Mesodermal cell (in vitro differentiated cells): ENCODE measurements around the gene FAM222B.
A peak's percentile ranks its signal among the peaks of the same experiment; 100 is the strongest.

Experiments used
- H3K27ac ChIP-seq: 2 replicates; pipeline ENCODE4 v1.7.0; 2013; ENCODE audit warnings: mild to moderate bottlenecking, low read depth, low read length, moderate library complexity; ENCODE audit not compliant: severe bottlenecking
- H3K36me3 ChIP-seq: 2 replicates; pipeline ENCODE4 v1.7.1; 2013; ENCODE audit warnings: mild to moderate bottlenecking, low read length, moderate library complexity; ENCODE audit not compliant: control insufficient read depth, insufficient read depth
- H3K4me1 ChIP-seq: one replicate; pipeline ENCODE4 v1.7.1; 2013; ENCODE audit warnings: mild to moderate bottlenecking, low read length; ENCODE audit not compliant: insufficient read depth, control insufficient read depth, poor library complexity, severe bottlenecking
- H3K4me3 ChIP-seq: 2 replicates; pipeline ENCODE4 v1.7.0; 2013; ENCODE audit warnings: low read length, control low read depth, mild to moderate bottlenecking; ENCODE audit not compliant: insufficient read depth, poor library complexity, severe bottlenecking; ENCODE audit errors: extremely low read depth
- H3K9me3 ChIP-seq: 2 replicates; pipeline ENCODE4 v1.7.1; 2013; ENCODE audit warnings: mild to moderate bottlenecking, low read length, moderate library complexity; ENCODE audit not compliant: control insufficient read depth
- WGBS, 2 experiments: methylation state at CpG; one replicate each; pipeline ENCODE4 v1.1.5; 2013; ENCODE audit warnings: missing lambda C conversion rate in 2 of 2; ENCODE audit not compliant: insufficient coverage in 2 of 2; 5-methylcytosine and 5-hydroxymethylcytosine counted together

FAM222B gene

DNA sequence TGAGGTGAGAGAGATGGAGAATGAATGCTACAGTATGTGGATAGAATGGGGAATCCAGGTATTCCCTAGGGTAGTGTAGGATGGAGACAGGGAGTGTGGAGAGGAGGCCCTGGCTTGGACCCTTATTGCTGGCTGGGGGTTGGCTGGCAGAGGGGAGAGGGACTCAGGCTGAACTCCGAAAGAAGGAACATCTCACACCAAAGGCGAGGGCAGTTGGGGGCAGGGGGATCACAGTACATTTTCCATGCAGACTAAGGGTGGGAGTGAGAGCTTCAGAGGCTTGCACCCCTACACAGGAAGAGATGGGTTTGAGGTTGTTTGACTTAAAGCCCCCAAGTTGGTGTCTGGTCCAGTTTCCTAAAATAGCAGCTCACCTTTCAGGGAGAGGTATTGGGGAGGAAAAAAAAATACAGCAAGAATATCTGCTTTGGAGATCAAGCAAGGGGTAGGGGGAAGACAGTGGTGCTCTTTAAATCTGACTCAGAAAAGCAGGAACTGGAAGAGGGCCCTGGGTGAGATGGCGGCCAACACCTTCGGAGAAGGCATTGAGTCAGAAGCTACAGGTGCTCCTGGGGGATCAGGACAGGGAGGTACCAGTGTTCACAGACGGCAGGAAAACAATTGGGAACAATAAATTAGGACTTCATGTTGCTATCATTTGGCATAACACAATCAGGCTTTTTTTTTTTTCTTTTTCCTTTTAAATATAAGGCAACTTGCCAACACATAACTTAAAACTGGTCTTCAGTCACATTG is 86.4 kb downstream of the FAM222B start:
- Histone ChIP-seq H3K4me1 (peaks cover 10% of the 10 kb centered on the region), H3K27ac (no peak overlapping the region), H3K4me3 (no peak overlapping the region), H3K9me3 (no peaks in the 10 kb centered on the region), H3K36me3 (peaks cover 67% of the 10 kb centered on the region)
- 89 to 93% methylated on average over 2 to 3 of the region's 5 CpGs for WGBS, 2 experiments

DNA sequence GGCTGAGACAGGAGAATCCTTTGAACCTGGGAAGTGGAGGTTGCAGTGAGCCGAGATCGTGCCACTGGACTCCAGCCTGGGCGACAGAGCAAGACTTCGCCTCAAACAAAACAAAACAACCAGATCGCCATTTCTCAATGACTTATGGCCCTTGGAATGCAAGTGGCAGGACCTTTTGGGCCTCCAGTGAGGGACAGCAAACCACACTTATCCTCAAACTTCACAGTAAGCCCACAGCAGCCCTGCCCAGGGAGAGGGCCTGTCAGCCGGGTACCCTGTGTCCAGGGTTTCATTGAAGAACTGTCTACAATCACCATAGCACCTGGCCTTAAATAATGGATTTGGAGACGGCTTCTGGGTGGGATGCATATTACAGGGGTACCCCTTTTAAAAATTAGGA is 87.1 kb downstream of the FAM222B start:
- H3K27ac ChIP-seq, result no peak overlapping the region
- peaks cover 10% of the 10 kb centered on the region for H3K4me1 ChIP-seq
- 82 to 92% methylated on average over 3 to 5 of the region's 7 CpGs for WGBS, 2 experiments
- no peaks in the 10 kb centered on the region for H3K9me3 ChIP-seq
- peaks cover 74% of the 10 kb centered on the region for H3K36me3 ChIP-seq
- no peak overlapping the region for H3K4me3 ChIP-seq

DNA sequence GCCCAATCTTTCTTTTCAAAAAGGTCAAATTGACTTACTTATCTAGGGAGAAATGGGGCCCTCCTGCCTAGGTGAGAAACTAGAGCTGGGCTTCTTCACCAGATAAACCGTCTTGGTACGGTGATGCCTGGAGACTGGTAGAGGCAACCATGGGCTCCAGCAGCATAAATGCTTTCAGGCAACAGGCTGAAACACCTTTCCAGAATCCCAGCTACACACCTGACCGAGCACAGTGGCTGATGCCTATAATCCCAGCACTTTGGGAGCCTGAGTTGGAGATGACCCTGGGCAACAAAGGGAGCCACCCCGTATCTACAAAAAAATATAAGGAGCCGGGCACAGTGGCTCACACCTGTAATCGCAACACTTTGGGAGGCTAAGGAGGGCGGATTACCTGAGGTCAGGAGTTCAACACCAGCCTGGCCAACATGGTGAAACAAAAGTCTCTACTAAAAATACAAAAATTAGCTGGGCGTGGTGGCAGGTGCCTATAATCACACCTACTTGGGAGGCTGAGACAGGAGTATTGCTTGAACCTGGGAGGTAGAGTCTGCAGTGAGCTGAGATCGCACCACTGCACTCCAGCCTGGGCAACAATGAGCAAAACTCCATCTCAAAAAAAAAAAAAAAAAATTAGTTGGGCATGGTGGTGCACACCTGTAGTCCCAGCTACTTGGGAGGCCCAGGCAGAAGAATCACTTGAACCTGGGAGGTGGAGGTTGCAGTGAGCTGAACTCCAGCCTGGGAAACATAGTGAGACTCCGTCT is 90.8 kb downstream of the FAM222B start:
- WGBS, 2 experiments, result 96 to 97% methylated on average over 8 to 9 of the region's 10 CpGs
- no peaks in the 10 kb centered on the region for H3K9me3 ChIP-seq
- no peak overlapping the region for H3K4me3 ChIP-seq
- peaks cover 72% of the 10 kb centered on the region for H3K36me3 ChIP-seq
- H3K27ac ChIP-seq, result no peak overlapping the region
- peaks cover 17% of the 10 kb centered on the region for H3K4me1 ChIP-seq

DNA sequence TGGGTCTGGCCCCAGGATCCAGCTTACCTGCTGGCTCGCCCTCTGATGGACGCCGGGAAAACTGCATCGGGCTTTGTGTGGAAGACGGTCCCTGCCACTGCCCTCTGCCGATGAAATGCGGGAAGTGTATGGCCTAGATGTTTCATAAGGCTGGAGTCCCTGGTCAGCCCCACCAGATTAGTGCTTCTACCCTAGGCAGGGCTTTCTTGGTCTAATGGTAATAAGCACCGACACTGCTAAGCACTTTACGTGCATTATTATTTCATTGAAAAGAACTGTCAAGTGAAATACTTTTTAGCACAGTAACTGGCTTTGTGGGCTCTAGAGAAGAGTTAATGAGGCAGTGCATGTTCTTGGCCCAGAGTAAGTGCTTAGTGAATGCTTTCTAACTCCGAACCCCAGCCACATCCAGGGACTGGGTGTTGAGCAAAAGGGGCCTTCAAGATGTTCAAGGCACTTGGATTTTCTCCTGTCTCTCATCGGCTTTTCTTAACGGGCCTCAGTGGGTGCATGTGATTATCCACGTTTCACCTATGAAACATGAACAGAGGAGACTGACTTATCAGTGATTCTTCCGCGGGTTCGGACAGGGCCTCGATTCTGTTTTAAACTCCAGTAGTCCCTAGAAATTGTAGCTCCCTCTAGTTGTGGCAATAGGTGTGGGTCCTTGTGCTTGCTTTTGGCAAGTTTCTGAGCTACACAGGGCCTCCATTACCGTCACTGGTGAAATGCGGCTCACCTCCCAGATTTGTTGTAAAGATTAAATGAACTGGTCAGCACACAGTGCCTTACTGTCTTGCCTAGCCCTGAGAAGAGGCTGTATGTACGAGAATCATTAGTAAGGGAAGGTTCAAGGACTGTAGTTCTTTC is 92.2 kb downstream of the FAM222B start:
- peaks cover 78% of the 10 kb centered on the region for H3K36me3 ChIP-seq
- no peak overlapping the region for H3K27ac ChIP-seq
- peaks cover 23% of the 10 kb centered on the region for H3K4me1 ChIP-seq
- WGBS, 2 experiments, result 55 to 62% methylated on average over 18 to 19 of the region's 20 CpGs
- H3K4me3 ChIP-seq, result no peak overlapping the region
- H3K9me3 ChIP-seq, result no peaks in the 10 kb centered on the region

DNA sequence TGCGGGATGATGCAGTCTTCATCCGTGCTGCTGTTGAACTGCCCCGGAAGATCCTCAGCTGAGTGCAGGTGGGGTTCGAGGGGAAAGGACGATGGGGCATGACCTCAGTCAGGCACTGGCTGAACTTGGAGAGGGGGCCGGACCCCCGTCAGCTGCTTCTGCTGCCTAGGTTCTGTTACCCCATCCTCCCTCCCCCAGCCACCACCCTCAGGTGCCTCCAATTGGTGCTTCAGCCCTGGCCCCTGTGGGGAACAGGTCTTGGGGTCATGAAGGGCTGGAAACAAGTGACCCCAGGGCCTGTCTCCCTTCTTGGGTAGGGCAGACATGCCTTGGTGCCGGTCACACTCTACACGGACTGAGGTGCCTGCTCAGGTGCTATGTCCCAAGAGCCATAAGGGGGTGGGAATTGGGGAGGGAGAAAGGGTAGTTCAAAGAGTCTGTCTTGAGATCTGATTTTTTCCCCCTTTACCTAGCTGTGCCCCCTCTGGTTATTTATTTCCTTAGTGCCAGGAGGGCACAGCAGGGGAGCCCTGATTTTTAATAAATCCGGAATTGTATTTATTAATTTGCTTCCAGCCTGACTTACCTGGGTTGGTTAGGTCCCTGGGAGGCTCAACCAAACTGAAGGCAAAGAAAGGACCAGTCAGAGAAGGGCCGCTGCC is 92.9 kb downstream of the FAM222B start:
- WGBS, 2 experiments, result 69 to 73% methylated on average over 7 to 9 of the region's 11 CpGs
- H3K27ac ChIP-seq, result no peak overlapping the region
- H3K4me3 ChIP-seq, result no peak overlapping the region
- H3K4me1 ChIP-seq, result peaks cover 19% of the 10 kb centered on the region
- peaks cover 83% of the 10 kb centered on the region for H3K36me3 ChIP-seq
- no peaks in the 10 kb centered on the region for H3K9me3 ChIP-seq

DNA sequence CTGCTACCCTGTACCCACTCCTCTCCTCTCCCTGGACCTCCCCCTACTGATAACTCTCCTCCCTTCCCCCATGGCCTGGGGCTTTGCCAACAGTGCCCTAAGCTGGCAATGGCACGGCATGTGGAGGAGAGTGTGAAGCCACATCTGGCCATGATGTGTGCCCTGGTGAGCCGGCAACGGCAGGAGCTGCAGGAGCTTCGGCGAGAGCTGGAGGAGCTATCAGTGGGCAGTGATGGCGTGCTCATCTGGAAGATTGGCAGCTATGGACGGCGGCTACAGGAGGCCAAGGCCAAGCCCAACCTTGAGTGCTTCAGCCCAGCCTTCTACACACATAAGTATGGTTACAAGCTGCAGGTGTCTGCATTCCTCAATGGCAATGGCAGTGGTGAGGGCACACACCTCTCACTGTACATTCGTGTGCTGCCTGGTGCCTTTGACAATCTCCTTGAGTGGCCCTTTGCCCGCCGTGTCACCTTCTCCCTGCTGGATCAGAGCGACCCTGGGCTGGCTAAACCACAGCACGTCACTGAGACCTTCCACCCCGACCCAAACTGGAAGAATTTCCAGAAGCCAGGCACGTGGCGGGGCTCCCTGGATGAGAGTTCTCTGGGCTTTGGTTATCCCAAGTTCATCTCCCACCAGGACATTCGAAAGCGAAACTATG is 93.6 kb downstream of the FAM222B start:
- H3K27ac ChIP-seq, result no peak overlapping the region
- 95 to 96% methylated on average over 17 to 18 of the region's 18 CpGs for WGBS, 2 experiments
- peaks cover 19% of the 10 kb centered on the region for H3K4me1 ChIP-seq
- H3K36me3 ChIP-seq, result peaks cover 79% of the 10 kb centered on the region
- H3K4me3 ChIP-seq, result no peak overlapping the region
- no peaks in the 10 kb centered on the region for H3K9me3 ChIP-seq

DNA sequence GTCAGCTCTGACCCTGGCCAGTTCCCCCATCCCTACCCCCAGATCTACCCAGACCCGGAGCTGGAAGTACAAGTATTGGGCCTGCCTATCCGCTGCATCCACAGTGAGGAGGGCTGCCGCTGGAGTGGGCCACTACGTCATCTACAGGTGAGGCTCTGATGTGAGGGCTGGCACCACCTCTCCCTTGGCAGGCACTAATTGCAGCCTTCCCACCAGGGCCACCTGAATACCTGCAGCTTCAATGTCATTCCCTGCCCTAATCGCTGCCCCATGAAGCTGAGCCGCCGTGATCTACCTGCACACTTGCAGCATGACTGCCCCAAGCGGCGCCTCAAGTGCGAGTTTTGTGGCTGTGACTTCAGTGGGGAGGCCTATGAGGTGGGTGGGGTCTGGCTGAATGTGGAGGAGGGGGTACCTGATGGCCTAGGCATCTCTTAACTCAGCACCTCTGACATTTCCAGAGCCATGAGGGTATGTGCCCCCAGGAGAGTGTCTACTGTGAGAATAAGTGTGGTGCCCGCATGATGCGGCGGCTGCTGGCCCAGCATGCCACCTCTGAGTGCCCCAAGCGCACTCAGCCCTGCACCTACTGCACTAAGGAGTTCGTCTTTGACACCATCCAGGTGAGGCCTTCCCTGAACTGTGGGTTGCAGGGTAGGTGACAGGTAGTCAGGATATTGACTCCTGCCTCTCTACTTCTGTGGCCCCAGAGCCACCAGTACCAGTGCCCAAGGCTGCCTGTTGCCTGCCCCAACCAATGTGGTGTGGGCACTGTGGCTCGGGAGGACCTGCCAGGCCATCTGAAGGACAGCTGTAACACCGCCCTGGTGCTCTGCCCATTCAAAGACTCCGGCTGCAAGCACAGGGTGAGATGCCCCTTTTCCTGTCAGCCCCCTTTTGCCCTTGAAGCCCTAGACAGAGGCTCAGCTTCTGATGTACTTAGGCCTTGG is 94.5 kb downstream of the FAM222B start:
- Histone ChIP-seq H3K36me3 (peaks cover 76% of the 10 kb centered on the region), H3K4me3 (no peak overlapping the region), H3K4me1 (peaks cover 19% of the 10 kb centered on the region), H3K27ac (no peak overlapping the region), H3K9me3 (no peaks in the 10 kb centered on the region)
- WGBS, 2 experiments, result 90 to 94% methylated on average over 14 to 17 of the region's 18 CpGs

DNA sequence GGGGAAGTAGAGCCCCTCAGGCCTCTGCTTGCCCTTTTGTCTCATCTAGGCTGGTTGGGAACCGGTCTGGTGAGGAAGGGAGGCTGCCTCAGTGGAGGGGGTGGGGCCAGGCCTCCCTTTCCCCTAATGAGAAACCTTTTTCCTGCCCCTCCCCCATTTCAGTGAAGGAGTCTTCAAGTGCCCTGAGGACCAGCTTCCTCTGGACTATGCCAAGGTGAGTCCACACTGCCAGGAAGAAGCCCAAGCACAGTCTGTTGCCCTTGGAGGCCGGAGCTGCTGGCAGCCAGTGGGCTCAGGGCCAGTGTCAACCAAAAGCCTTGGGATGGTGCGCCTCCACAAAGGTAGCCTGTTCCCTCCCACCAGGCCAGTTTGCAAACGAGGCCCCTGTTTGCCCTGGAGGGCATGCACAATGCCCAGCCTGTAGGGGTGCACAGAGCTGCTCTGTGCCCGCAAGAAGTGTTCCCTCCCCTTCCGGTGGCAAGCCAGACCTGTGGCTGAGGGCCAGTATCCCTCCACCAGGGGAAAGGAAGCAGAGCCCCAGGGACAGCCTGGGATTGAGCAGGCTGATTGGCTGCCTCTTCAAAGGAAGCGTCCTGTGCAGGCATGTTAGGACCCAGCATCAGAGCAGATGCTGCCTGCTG is 95.4 kb downstream of the FAM222B start:
- peaks cover 20% of the 10 kb centered on the region for H3K4me1 ChIP-seq
- no peaks in the 10 kb centered on the region for H3K9me3 ChIP-seq
- no peak overlapping the region for H3K4me3 ChIP-seq
- WGBS, 2 experiments, result 90 to 96% methylated on average over 6 to 7 of the region's 7 CpGs
- peak overlapping the region; percentile 100 for H3K27ac ChIP-seq
- peaks cover 71% of the 10 kb centered on the region for H3K36me3 ChIP-seq

DNA sequence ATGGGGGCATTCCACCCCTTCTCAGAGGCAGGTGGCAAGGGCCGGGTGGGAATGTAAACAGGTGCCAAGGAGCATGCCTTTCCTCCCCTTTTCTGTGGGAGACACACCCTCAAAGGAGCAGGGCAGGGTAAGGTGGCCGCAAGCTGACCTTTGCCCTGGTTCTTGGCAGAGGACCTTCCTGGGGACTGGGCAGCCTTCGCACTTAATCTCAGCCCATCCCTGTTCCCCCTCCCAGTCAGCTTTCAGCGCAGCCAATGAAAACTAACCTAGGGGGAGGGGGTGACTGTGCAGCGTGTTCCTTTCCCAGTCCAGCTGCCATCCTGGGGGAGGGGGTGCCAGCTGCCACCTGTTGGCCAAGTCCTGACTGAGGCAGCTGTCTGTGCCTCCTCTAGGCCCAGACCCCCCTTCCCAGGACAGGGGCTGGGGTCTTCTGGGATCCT is 96.0 kb downstream of the FAM222B start:
- peak overlapping the region; percentile 100 for H3K27ac ChIP-seq
- H3K9me3 ChIP-seq, result no peaks in the 10 kb centered on the region
- H3K4me3 ChIP-seq, result peak overlapping the region; percentile 98
- H3K4me1 ChIP-seq, result peaks cover 23% of the 10 kb centered on the region
- whole genome bisulfite sequencing, 2 experiments, result 74 to 80% methylated on average over 1 to 2 of the region's 5 CpGs
- peaks cover 66% of the 10 kb centered on the region for H3K36me3 ChIP-seq
